Mesenchymal stem cell (in vitro differentiated cells and primary cell): ENCODE measurements around the gene MYH11.

ENCODE experiments used
- DNase-seq: peaks from one replicate; pipeline ENCODE4 v3.0.0-alpha.2; 2013
- H2AFZ ChIP-seq: one replicate; pipeline ENCODE4 v1.6.1; 2013; ENCODE audit warnings: low read depth, mild to moderate bottlenecking, control low read depth, inconsistent platforms, low read length, moderate library complexity
- H2AK5ac ChIP-seq: 2 replicates; pipeline ENCODE4 v1.6.1; 2013; ENCODE audit warnings: low read length, moderate library complexity, mild to moderate bottlenecking, inconsistent platforms; ENCODE audit not compliant: severe bottlenecking
- H2BK120ac ChIP-seq: one replicate; pipeline ENCODE4 v1.6.1; 2013; ENCODE audit warnings: low read depth, mild to moderate bottlenecking, inconsistent platforms, low read length, moderate library complexity
- H2BK12ac ChIP-seq, 2 experiments: one replicate each; pipeline ENCODE4 v1.6.1; 2013; ENCODE audit warnings: inconsistent platforms in 2 of 2, low read length in 2 of 2, mild to moderate bottlenecking in 2 of 2, moderate library complexity in 2 of 2, control low read depth in 1 of 2
- H2BK15ac ChIP-seq: one replicate; pipeline ENCODE4 v1.6.1; 2013; ENCODE audit warnings: mild to moderate bottlenecking, low read depth, inconsistent platforms; ENCODE audit not compliant: poor library complexity, severe bottlenecking
- H2BK5ac ChIP-seq: 2 replicates; pipeline ENCODE4 v1.6.1; 2013; ENCODE audit warnings: low read depth, mild to moderate bottlenecking, low read length, control low read depth, inconsistent platforms; ENCODE audit not compliant: poor library complexity, severe bottlenecking
- H3K14ac ChIP-seq, 2 experiments: one replicate each; pipeline ENCODE4 v1.6.1; 2013; ENCODE audit warnings: inconsistent platforms in 2 of 2, low read length in 2 of 2, control low read depth in 1 of 2, mild to moderate bottlenecking in 1 of 2, moderate library complexity in 1 of 2
- H3K18ac ChIP-seq, 2 experiments: one replicate each; pipeline ENCODE4 v1.6.1; 2013; ENCODE audit warnings: inconsistent platforms in 2 of 2, low read length in 2 of 2, control low read depth in 1 of 2, low read depth in 1 of 2, mild to moderate bottlenecking in 1 of 2
- H3K23ac ChIP-seq, 2 experiments: one replicate each; pipeline ENCODE4 v1.6.1; 2013; ENCODE audit warnings: inconsistent platforms in 2 of 2, low read length in 2 of 2, mild to moderate bottlenecking in 2 of 2, moderate library complexity in 2 of 2, control low read depth in 1 of 2
- H3K27ac ChIP-seq: 2 replicates; pipeline ENCODE4 v1.5.1; 2013; ENCODE audit warnings: mild to moderate bottlenecking, moderate library complexity, low read length, control low read depth, inconsistent platforms; ENCODE audit not compliant: poor library complexity, severe bottlenecking
- H3K27me3 ChIP-seq, 2 experiments: 2 replicates each; pipeline versions ENCODE4 v1.6.1 to v1.7.0; 2013; ENCODE audit warnings: low read length in 2 of 2, mild to moderate bottlenecking in 2 of 2, moderate library complexity in 2 of 2, control low read depth in 1 of 2, inconsistent platforms in 1 of 2; ENCODE audit not compliant: control insufficient read depth in 1 of 2, insufficient read depth in 1 of 2
- H3K36me3 ChIP-seq, 2 experiments: 2 replicates each; pipeline versions ENCODE4 v1.6.1 to v1.7.0; 2013; ENCODE audit warnings: low read length in 2 of 2, control low read depth in 1 of 2, inconsistent platforms in 1 of 2, low read depth in 1 of 2, mild to moderate bottlenecking in 1 of 2; ENCODE audit not compliant: insufficient read depth in 2 of 2, control insufficient read depth in 1 of 2
- H3K4ac ChIP-seq, 2 experiments: one replicate each; pipeline ENCODE4 v1.6.1; 2013; ENCODE audit warnings: inconsistent platforms in 2 of 2, low read length in 2 of 2, mild to moderate bottlenecking in 2 of 2, moderate library complexity in 2 of 2, control low read depth in 1 of 2, low read depth in 1 of 2
- H3K4me1 ChIP-seq: 2 replicates; pipeline ENCODE4 v1.6.1; 2013; ENCODE audit warnings: low read depth, low read length, control low read depth; ENCODE audit not compliant: control insufficient read depth, insufficient read depth
- H3K4me2 ChIP-seq: 2 replicates; pipeline ENCODE4 v1.6.1; 2013; ENCODE audit warnings: low read length, mild to moderate bottlenecking, inconsistent platforms; ENCODE audit not compliant: poor library complexity, severe bottlenecking
- H3K4me3 ChIP-seq, 2 experiments: 2 replicates each; pipeline versions ENCODE4 v1.5.1 to v1.7.0; 2013; ENCODE audit warnings: low read length in 2 of 2, mild to moderate bottlenecking in 2 of 2, control low read depth in 1 of 2, low read depth in 1 of 2; ENCODE audit not compliant: insufficient read depth in 1 of 2
- H3K79me1 ChIP-seq: replicated peaks from 2 replicates; pipeline ENCODE4 v1.6.1; 2013; ENCODE audit warnings: mild to moderate bottlenecking, control low read depth, low read length, inconsistent platforms; ENCODE audit not compliant: poor library complexity, severe bottlenecking
- H3K9ac ChIP-seq: 2 replicates; pipeline ENCODE4 v1.7.0; 2013; ENCODE audit warnings: mild to moderate bottlenecking, low read length, moderate library complexity
- H3K9me3 ChIP-seq: 2 replicates; pipeline ENCODE4 v1.7.0; 2013; ENCODE audit warnings: mild to moderate bottlenecking, low read length; ENCODE audit not compliant: control insufficient read depth
- H4K8ac ChIP-seq: one replicate; pipeline ENCODE4 v1.6.1; 2013; ENCODE audit warnings: inconsistent platforms, mild to moderate bottlenecking, low read length, moderate library complexity
- H4K91ac ChIP-seq: one replicate; pipeline ENCODE4 v1.6.1; 2013; ENCODE audit warnings: mild to moderate bottlenecking, low read length, inconsistent platforms
- WGBS: methylation state at CpG from one replicate; pipeline ENCODE4 v1.1.7; 2013; ENCODE audit warnings: mixed read lengths; 5-methylcytosine and 5-hydroxymethylcytosine counted together

MYH11 gene

GRCh38 chr16:15770107-15770506 is 86.7 kb downstream of the MYH11 start:
- Histone ChIP-seq H2AFZ (no peak overlapping the region), H2BK15ac (no peak overlapping the region), H3K18ac (no peak overlapping the region), H3K79me1 (no peaks in the 10 kb centered on the region), H2BK12ac (no peak overlapping the region), H3K9ac (no peak overlapping the region), H3K23ac (no peak overlapping the region), H3K9me3 (no peaks in the 10 kb centered on the region), H2BK120ac (no peak overlapping the region), H3K4me3 (peak overlapping the region in 1 of 2 experiments; percentile 28), H3K4me1 (no peaks in the 10 kb centered on the region), H2BK5ac (no peak overlapping the region), H4K91ac (no peak overlapping the region), H3K27ac (no peak overlapping the region), H3K36me3 (no peaks in the 10 kb centered on the region), H3K27me3 (peaks cover 4 to 22% of the 10 kb centered on the region in 2 experiments), H3K4me2 (no peak overlapping the region), H3K4ac (no peak overlapping the region), H2AK5ac (no peak overlapping the region), H4K8ac (no peak overlapping the region), H3K14ac (no peak overlapping the region)
- WGBS, result 74% methylated on average over 6 of the region's 7 CpGs
- DNase-seq, result no peak

DNA sequence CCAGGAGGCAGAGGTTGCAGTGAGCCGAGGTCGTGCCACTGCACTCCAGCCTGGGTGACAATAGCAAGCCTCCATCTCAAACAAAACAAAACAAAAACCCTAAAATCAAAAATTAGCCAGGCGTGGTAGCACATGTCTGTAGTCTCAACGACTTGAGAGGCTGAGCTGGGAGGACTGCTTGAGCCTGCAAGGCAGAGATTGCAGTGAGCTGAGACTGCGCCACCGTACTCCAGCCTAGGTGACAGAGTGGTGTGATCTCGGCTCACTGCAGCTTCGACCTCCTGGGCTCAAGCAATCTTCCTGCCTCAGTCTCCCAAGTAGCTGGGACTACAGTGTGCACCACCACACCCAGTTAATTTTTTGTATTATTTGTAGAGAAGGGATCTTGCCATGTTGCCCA is 87.6 kb downstream of the MYH11 start:
- no peak overlapping the region for H3K4me3 ChIP-seq
- WGBS, result 83% methylated on average over 8 of the region's 8 CpGs

DNA sequence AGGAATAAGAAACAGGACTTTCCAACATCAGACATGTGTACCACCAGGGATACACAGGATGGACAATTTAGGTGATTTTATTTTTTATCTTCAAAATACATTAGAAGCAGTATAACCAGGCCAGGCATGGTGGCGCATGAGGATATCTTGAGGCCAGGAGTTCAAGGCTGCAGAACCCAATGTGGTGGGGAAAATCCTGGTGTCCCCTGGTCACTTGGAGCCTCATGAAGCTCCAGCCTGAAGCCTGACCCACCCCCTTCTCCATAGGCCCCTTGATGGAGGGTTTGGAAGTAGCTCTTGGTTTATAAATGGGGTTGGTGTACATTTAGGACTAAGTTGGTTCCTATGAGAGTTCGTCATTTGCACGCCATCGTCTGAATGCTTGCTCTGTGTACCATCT is 88.6 kb downstream of the MYH11 start:
- Histone ChIP-seq H4K91ac (no peak overlapping the region), H3K14ac (no peak overlapping the region), H3K36me3 (no peaks in the 10 kb centered on the region), H3K27me3 (peaks cover 21 to 23% of the 10 kb centered on the region in 2 experiments), H3K4ac (no peak overlapping the region), H3K9ac (no peak overlapping the region), H3K27ac (no peak overlapping the region), H4K8ac (no peak overlapping the region), H2BK5ac (no peak overlapping the region), H2BK15ac (no peak overlapping the region), H3K4me2 (no peak overlapping the region), H3K23ac (no peak overlapping the region), H3K4me1 (no peaks in the 10 kb centered on the region), H3K9me3 (no peaks in the 10 kb centered on the region), H2AFZ (no peak overlapping the region), H3K79me1 (no peaks in the 10 kb centered on the region), H2BK120ac (no peak overlapping the region), H2AK5ac (no peak overlapping the region), H3K18ac (no peak overlapping the region), H3K4me3 (no peak overlapping the region), H2BK12ac (no peak overlapping the region)
- WGBS, result 100% methylated on average over 4 of the region's 4 CpGs
- DNase-seq, result no peak

More for the DNA sequence above, 87.6 kb downstream of the MYH11 start:
- no peak overlapping the region for H3K4me2 ChIP-seq
- no peak overlapping the region for H3K9ac ChIP-seq
- H2AK5ac ChIP-seq, result no peak overlapping the region
- H3K4ac ChIP-seq, result no peak overlapping the region
- no peak overlapping the region for H2BK15ac ChIP-seq
- H3K23ac ChIP-seq, result no peak overlapping the region
- DNase-seq, result no peak
- no peak overlapping the region for H3K27ac ChIP-seq
- no peak overlapping the region for H2BK5ac ChIP-seq
- no peaks in the 10 kb centered on the region for H3K9me3 ChIP-seq
- H3K36me3 ChIP-seq, result no peaks in the 10 kb centered on the region
- H4K91ac ChIP-seq, result no peak overlapping the region
- no peak overlapping the region for H2AFZ ChIP-seq
- H3K79me1 ChIP-seq, result no peaks in the 10 kb centered on the region
- H2BK12ac ChIP-seq, result no peak overlapping the region
- no peak overlapping the region for H2BK120ac ChIP-seq
- H3K27me3 ChIP-seq, result peaks cover 13 to 19% of the 10 kb centered on the region in 2 experiments
- no peak overlapping the region for H3K14ac ChIP-seq
- H3K4me1 ChIP-seq, result no peaks in the 10 kb centered on the region
- H4K8ac ChIP-seq, result no peak overlapping the region
- no peak overlapping the region for H3K18ac ChIP-seq

GRCh38 chr16:15766918-15767317 is 89.9 kb downstream of the MYH11 start:
- H3K18ac ChIP-seq, result no peak overlapping the region
- H3K4me2 ChIP-seq, result no peak overlapping the region
- H3K9ac ChIP-seq, result no peak overlapping the region
- no peak overlapping the region for H4K8ac ChIP-seq
- 94% methylated on average over 5 of the region's 5 CpGs for WGBS
- no peak overlapping the region for H3K14ac ChIP-seq
- H3K4ac ChIP-seq, result no peak overlapping the region
- no peak overlapping the region for H3K4me3 ChIP-seq
- DNase-seq, result no peak
- no peak overlapping the region for H2BK12ac ChIP-seq
- no peaks in the 10 kb centered on the region for H3K4me1 ChIP-seq
- H3K36me3 ChIP-seq, result no peaks in the 10 kb centered on the region
- H2BK5ac ChIP-seq, result no peak overlapping the region
- H3K79me1 ChIP-seq, result no peaks in the 10 kb centered on the region
- H4K91ac ChIP-seq, result no peak overlapping the region
- H3K9me3 ChIP-seq, result no peaks in the 10 kb centered on the region
- H3K27ac ChIP-seq, result no peak overlapping the region
- no peak overlapping the region for H3K23ac ChIP-seq
- H2BK120ac ChIP-seq, result no peak overlapping the region
- H2AK5ac ChIP-seq, result no peak overlapping the region
- H3K27me3 ChIP-seq, result peaks cover 33% of the 10 kb centered on the region in 2 experiments
- no peak overlapping the region for H2BK15ac ChIP-seq
- no peak overlapping the region for H2AFZ ChIP-seq
